Astrocyte of the spinal cord (primary cell): ENCODE results near the gene CUBN.

Experiments
- DNase-seq: peaks from one replicate; pipeline ENCODE4 v3.0.0; 2011; ENCODE audit warnings: low read depth, low spot score
- H3K4me3 ChIP-seq: 2 replicates; pipeline ENCODE4 v1.5.1; 2011; ENCODE audit warnings: low read depth, mild to moderate bottlenecking, low read length, moderate library complexity
- in situ Hi-C: cut with HindIII; loops from 2 replicates; pipeline ENCODE4 v1.10.0; 2017; ENCODE audit warnings: low sequenced_read_pairs
- TF ChIP-seq, protein P1 (sequence below): IDR thresholded peaks from 2 replicates; pipeline ENCODE4 v1.5.1; 2012; ENCODE audit warnings: low read depth, mild to moderate bottlenecking, low read length, inconsistent platforms

CUBN gene

GRCh38 chr10:17053513-17053912, 76.1 kb downstream of the CUBN start:
- H3K4me3 ChIP-seq: no peak overlapping the region
- in situ Hi-C loops: no loop called here
- DNase-seq: no peak
- TF ChIP-seq, protein P1, sequence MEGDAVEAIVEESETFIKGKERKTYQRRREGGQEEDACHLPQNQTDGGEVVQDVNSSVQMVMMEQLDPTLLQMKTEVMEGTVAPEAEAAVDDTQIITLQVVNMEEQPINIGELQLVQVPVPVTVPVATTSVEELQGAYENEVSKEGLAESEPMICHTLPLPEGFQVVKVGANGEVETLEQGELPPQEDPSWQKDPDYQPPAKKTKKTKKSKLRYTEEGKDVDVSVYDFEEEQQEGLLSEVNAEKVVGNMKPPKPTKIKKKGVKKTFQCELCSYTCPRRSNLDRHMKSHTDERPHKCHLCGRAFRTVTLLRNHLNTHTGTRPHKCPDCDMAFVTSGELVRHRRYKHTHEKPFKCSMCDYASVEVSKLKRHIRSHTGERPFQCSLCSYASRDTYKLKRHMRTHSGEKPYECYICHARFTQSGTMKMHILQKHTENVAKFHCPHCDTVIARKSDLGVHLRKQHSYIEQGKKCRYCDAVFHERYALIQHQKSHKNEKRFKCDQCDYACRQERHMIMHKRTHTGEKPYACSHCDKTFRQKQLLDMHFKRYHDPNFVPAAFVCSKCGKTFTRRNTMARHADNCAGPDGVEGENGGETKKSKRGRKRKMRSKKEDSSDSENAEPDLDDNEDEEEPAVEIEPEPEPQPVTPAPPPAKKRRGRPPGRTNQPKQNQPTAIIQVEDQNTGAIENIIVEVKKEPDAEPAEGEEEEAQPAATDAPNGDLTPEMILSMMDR: no peak

- TF ChIP-seq, protein P1: no peak
- in situ Hi-C loops: no loop called here
- no peak for DNase-seq
- H3K4me3 ChIP-seq: no peak overlapping the region
These were observed 76.5 kb downstream of the CUBN start for GRCh38 chr10:17053061-17053460.

GRCh38 chr10:17051851-17052250, 77.8 kb downstream of the CUBN start:
- H3K4me3 ChIP-seq: no peak overlapping the region
- TF ChIP-seq, protein P1: no peak
- DNase-seq: no peak
- in situ Hi-C loops: no loop called here

GRCh38 chr10:17049195-17049594, 80.4 kb downstream of the CUBN start:
- H3K4me3 ChIP-seq: no peak overlapping the region
- TF ChIP-seq, protein P1: no peak
- in situ Hi-C loops: no loop called here
- no peak for DNase-seq

- H3K4me3 ChIP-seq: no peak overlapping the region
- no peak for DNase-seq
- in situ Hi-C loops: no loop called here
- TF ChIP-seq, protein P1: no peak
These were observed 81.7 kb downstream of the CUBN start for GRCh38 chr10:17047908-17048307.

- no peak overlapping the region for H3K4me3 ChIP-seq
- in situ Hi-C loops: no loop called here
- TF ChIP-seq, protein P1: no peak
- no peak for DNase-seq
These were observed 82.6 kb downstream of the CUBN start for GRCh38 chr10:17046989-17047388.

GRCh38 chr10:17043586-17043985, 86.0 kb downstream of the CUBN start:
- H3K4me3 ChIP-seq: no peak overlapping the region
- DNase-seq: no peak
- TF ChIP-seq, protein P1: no peak
- in situ Hi-C loops: no loop called here
